RWPE2 (cell line): ENCODE measurements around the gene PIGP.
"Not testable (repeated sequence)": the region's sequence is repeated elsewhere in the genome, so short reads cannot be mapped to it uniquely, and the experiment has no call there.

Experiments
- ATAC-seq: fragments of 200-7000 bp; cut with Tn5 transposase; 3 replicates; pipeline ENCODE4 v1.9.1; 2021; ENCODE audit warnings: low read depth
- DNase-seq: peaks from one replicate; pipeline ENCODE4 v3.0.0-alpha.2; 2020; ENCODE audit warnings: low spot score
- H3K27ac ChIP-seq: fragments of 450-650 bp; 2 replicates; pipeline ENCODE4 v1.5.1; 2017; ENCODE audit warnings: mild to moderate bottlenecking; ENCODE audit not compliant: poor library complexity, severe bottlenecking
- H3K27me3 ChIP-seq: fragments of 250-450 bp; sonication (Bioruptor Pico); 2 replicates; pipeline ENCODE4 v1.5.1; 2021; ENCODE audit warnings: mild to moderate bottlenecking, moderate library complexity; ENCODE audit not compliant: insufficient read depth, poor library complexity, severe bottlenecking
- H3K36me3 ChIP-seq: fragments of 250-450 bp; sonication (Bioruptor Pico); 2 replicates; pipeline ENCODE4 v1.5.1; 2020; ENCODE audit warnings: low read depth, mild to moderate bottlenecking, moderate library complexity
- H3K4me1 ChIP-seq: fragments of 250-450 bp; sonication (Bioruptor Pico); 2 replicates; pipeline ENCODE4 v1.5.1; 2021; ENCODE audit warnings: mild to moderate bottlenecking, moderate library complexity; ENCODE audit not compliant: insufficient read depth, poor library complexity, severe bottlenecking
- H3K4me3 ChIP-seq: fragments of 250-450 bp; sonication (Bioruptor Pico); 2 replicates; pipeline ENCODE4 v1.5.1; 2021; ENCODE audit warnings: mild to moderate bottlenecking, moderate library complexity; ENCODE audit not compliant: severe bottlenecking
- H3K9me3 ChIP-seq: fragments of 250-450 bp; sonication (Bioruptor Pico); 2 replicates; pipeline ENCODE4 v1.5.1; 2021; ENCODE audit warnings: mild to moderate bottlenecking, moderate library complexity; ENCODE audit not compliant: severe bottlenecking
- CTCF ChIP-seq: fragments of 450-650 bp; IDR thresholded peaks from one replicate; pipeline ENCODE4 v1.5.1; 2017; ENCODE audit warnings: mild to moderate bottlenecking, moderate library complexity; ENCODE audit not compliant: poor library complexity, severe bottlenecking

Gene PIGP

GRCh38 chr21:37072988-37073416 is at the start of gene PIGP, which contains the start of gene TTC3:
Gene PIGP, minus strand, starts transcription at chr21:37073071. Its CDS starts 556 bp downstream, at chr21:37072515.
Gene TTC3, plus strand, starts transcription at chr21:37073254. Its CDS starts 14,004 bp downstream, at chr21:37087258.
- Histone ChIP-seq H3K4me3 (peak within 1 kb of the TSS; percentile 88), H3K27ac (peak within 1 kb of the TSS; percentile 74), H3K36me3 (peaks cover 17% of the 10 kb centered on the region), H3K9me3 (no peaks in the 10 kb centered on the region), H3K27me3 (no peaks in the 10 kb centered on the region), H3K4me1 (no peaks in the 10 kb centered on the region)
- no peak for TF ChIP-seq CTCF
- DNase-seq (peak; percentile 90), ATAC-seq (peak; percentile 67)

GRCh38 chr21:37119421-37120218 is 46.7 kb upstream of the PIGP start:
- no peak for DNase-seq

GRCh38 chr21:37118187-37118826 is 45.4 kb upstream of the PIGP start:
- H3K4me1 ChIP-seq = peaks cover 9% of the 10 kb centered on the region
- ATAC-seq = peak; percentile 75
- H3K36me3 ChIP-seq = peaks cover 42% of the 10 kb centered on the region
- H3K9me3 ChIP-seq = no peaks in the 10 kb centered on the region
- no peak overlapping the region for H3K27ac ChIP-seq
- no peak overlapping the region for H3K4me3 ChIP-seq
- no peaks in the 10 kb centered on the region for H3K27me3 ChIP-seq
- no peak for DNase-seq
- no peak for TF ChIP-seq CTCF

More at GRCh38 chr21:37119421-37120218, 46.7 kb upstream of the PIGP start:
- Histone ChIP-seq H3K27ac (no peak overlapping the region), H3K9me3 (no peaks in the 10 kb centered on the region), H3K4me3 (no peak overlapping the region), H3K36me3 (peaks cover 47% of the 10 kb centered on the region), H3K4me1 (peaks cover 9% of the 10 kb centered on the region), H3K27me3 (no peaks in the 10 kb centered on the region)
- no peak for ATAC-seq
- no peak for TF ChIP-seq CTCF

GRCh38 chr21:37117204-37117603 is 44.3 kb upstream of the PIGP start:
- Histone ChIP-seq H3K9me3 (no peaks in the 10 kb centered on the region), H3K36me3 (peaks cover 38% of the 10 kb centered on the region), H3K27ac (no peak overlapping the region), H3K4me1 (peaks cover 9% of the 10 kb centered on the region), H3K27me3 (no peaks in the 10 kb centered on the region), H3K4me3 (no peak overlapping the region)
- ATAC-seq (no peak), DNase-seq (no peak)
- TF ChIP-seq CTCF = no peak

GRCh38 chr21:37116459-37116858 is 43.6 kb upstream of the PIGP start:
- H3K4me1 ChIP-seq, H3K27me3 ChIP-seq, ATAC-seq, H3K4me3 ChIP-seq, DNase-seq, H3K27ac ChIP-seq, H3K9me3 ChIP-seq: not testable (repeated sequence)
- H3K36me3 ChIP-seq = peaks cover 32% of the 10 kb centered on the region

GRCh38 chr21:37114301-37114700 is 41.4 kb upstream of the PIGP start:
- H3K36me3 ChIP-seq = peaks cover 11% of the 10 kb centered on the region
- H3K27me3 ChIP-seq, ATAC-seq, DNase-seq, H3K9me3 ChIP-seq, H3K4me3 ChIP-seq, H3K27ac ChIP-seq, H3K4me1 ChIP-seq: not testable (repeated sequence)

GRCh38 chr21:37111029-37111428 is 38.2 kb upstream of the PIGP start:
- H3K36me3 ChIP-seq = peaks cover 16% of the 10 kb centered on the region
- not testable (repeated sequence) for H3K4me3 ChIP-seq, DNase-seq, H3K27me3 ChIP-seq, H3K4me1 ChIP-seq, H3K27ac ChIP-seq, ATAC-seq, H3K9me3 ChIP-seq
